CMK (cell line): ENCODE data around the gene UBE3D.
A peak's percentile ranks its signal among the peaks of the same experiment; 100 is the strongest.

Source experiments
- DNase-seq: peaks from one replicate; pipeline ENCODE4 v3.0.0-alpha.2; 2010; ENCODE audit warnings: low read depth

UBE3D gene

GRCh38 chr6:83065511-83066192 is at the start of gene UBE3D:
Gene UBE3D, minus strand, starts transcription at chr6:83065841. Its CDS starts 123 bp downstream, at chr6:83065718.
- DNase-seq, result peak; percentile 68

- DNase-seq, result no peak
Observed at GRCh38 chr6:83114164-83114563, 48.5 kb upstream of the UBE3D start.

GRCh38 chr6:83113258-83113657 is 47.6 kb upstream of the UBE3D start:
- DNase-seq, result no peak

GRCh38 chr6:83108378-83108777 is 42.7 kb upstream of the UBE3D start:
- no peak for DNase-seq

- no peak for DNase-seq
Observed at GRCh38 chr6:83098589-83098988, 32.9 kb upstream of the UBE3D start.

GRCh38 chr6:83097675-83098074 is 32.0 kb upstream of the UBE3D start:
- no peak for DNase-seq

- no peak for DNase-seq
Observed at GRCh38 chr6:83097204-83097603, 31.6 kb upstream of the UBE3D start.

- no peak for DNase-seq
Observed at GRCh38 chr6:83096791-83097190, 31.1 kb upstream of the UBE3D start.

- no peak for DNase-seq
Observed at GRCh38 chr6:83092756-83093399, 27.2 kb upstream of the UBE3D start.

GRCh38 chr6:83086751-83087150 is 21.1 kb upstream of the UBE3D start:
- no peak for DNase-seq

- no peak for DNase-seq
Observed at GRCh38 chr6:83083476-83083875, 17.8 kb upstream of the UBE3D start.

- DNase-seq, result no peak
Observed at GRCh38 chr6:83073615-83074014, 8.0 kb upstream of the UBE3D start.

GRCh38 chr6:83072726-83073125 is 7.1 kb upstream of the UBE3D start:
- DNase-seq, result no peak

- no peak for DNase-seq
Observed at GRCh38 chr6:83071707-83072106, 6.1 kb upstream of the UBE3D start.

GRCh38 chr6:83071023-83071422 is 5.4 kb upstream of the UBE3D start:
- no peak for DNase-seq

GRCh38 chr6:83069633-83070032 is 4.0 kb upstream of the UBE3D start:
- no peak for DNase-seq

GRCh38 chr6:83068616-83069015 is 3.0 kb upstream of the UBE3D start:
- no peak for DNase-seq

GRCh38 chr6:83067448-83068439 is 2.1 kb upstream of the UBE3D start, which contains the start of gene DOP1A:
Gene DOP1A, plus strand, starts transcription at chr6:83067671. Its CDS starts 29,307 bp downstream, at chr6:83096978.
- peak; percentile 80 for DNase-seq

GRCh38 chr6:83062225-83062624 is 3.4 kb downstream of the UBE3D start:
- no peak for DNase-seq

- DNase-seq, result no peak
Observed at GRCh38 chr6:83061190-83061589, 4.5 kb downstream of the UBE3D start.

GRCh38 chr6:83057705-83058321 is 7.8 kb downstream of the UBE3D start:
- no peak for DNase-seq

- DNase-seq, result no peak
Observed at GRCh38 chr6:83055366-83055964, 10.2 kb downstream of the UBE3D start.
